Activated CD4-positive, CD25-positive, alpha-beta regulatory T cell treated with anti-CD3 and anti-CD28 coated beads, Interleukin-2, amount 50 U/mL, for 16 hours (primary cell): Measurements from ENCODE around the gene KRTAP10-2.
"Not testable (repeated sequence)": the region's sequence is repeated elsewhere in the genome, so short reads cannot be mapped to it uniquely, and the experiment has no call there.

Experiments
- DNase-seq: peaks from one replicate; pipeline ENCODE4 v3.0.0-alpha.2; 2020; ENCODE audit warnings: low read depth, low spot score

Gene KRTAP10-2

DNA sequence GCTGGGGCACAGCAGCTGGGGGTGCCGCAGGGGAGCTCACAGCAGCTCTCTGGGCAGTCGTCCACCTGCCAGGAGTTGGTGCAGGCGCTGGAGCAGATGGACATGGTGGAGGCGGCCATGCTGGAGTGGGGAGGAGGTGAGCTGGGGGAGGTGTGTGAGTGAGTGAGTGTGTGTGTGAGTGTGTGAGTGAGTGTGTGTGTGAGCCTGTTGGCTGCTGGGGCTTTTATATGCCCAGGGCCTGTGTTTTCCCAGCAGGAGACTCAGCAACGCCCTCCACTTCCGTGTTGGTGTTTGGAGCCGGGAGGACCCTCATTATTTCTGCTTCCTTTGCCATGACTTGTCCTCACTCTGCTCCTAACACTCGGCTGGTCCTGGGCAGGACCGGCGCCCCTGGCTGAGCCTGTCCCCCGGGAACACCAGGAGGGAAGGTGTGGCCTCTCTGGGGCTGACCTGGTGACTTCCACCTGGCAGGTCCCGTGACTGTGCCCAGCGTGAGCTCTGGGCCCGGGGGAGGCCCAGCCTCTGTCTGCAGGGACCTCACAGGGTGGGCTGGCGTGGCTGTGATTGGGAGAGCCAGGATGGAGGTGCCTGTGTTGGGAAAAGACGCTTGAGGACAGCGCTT, at the start of gene KRTAP10-2:
KRTAP10-2 (minus strand) TSS at position 166 of the 622 bp plus-strand sequence; CDS start at position 119, 47 bp downstream.
- no peak for DNase-seq

GRCh38 chr21:44601091-44601490, 49.8 kb upstream of the KRTAP10-2 start:
- not testable (repeated sequence) for DNase-seq

GRCh38 chr21:44600118-44600978, 49.0 kb upstream of the KRTAP10-2 start, which contains the start of gene KRTAP10-7:
Gene KRTAP10-7, plus strand, starts transcription at chr21:44600597. Its CDS starts 25 bp downstream, at chr21:44600622.
- not testable (repeated sequence) for DNase-seq

GRCh38 chr21:44599264-44600029, 48.1 kb upstream of the KRTAP10-2 start:
- no peak for DNase-seq

DNA sequence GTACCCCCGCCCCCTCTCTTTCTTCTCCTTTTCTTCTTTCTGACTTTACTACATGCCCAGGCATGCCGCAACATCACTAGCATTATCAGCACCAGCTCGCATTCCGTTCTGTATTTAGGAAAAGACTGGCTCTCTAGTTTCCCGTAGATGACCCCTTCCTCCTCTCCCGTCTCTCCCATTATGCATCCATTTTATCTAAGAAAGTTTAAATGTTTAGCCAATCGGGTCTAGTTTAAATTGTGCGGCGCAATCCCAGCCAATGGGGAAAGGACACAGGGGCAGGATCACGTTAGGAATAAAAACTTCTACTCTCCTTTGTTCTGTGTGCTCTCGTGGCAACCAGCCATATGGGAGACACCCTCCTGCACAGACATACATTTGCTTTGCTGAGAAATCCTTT, 46.8 kb upstream of the KRTAP10-2 start:
- DNase-seq, result no peak

- DNase-seq, result no peak
These were observed 44.9 kb upstream of the KRTAP10-2 start for GRCh38 chr21:44596068-44596725.

- no peak for DNase-seq
These were observed 44.2 kb upstream of the KRTAP10-2 start for GRCh38 chr21:44595524-44595923.

DNA sequence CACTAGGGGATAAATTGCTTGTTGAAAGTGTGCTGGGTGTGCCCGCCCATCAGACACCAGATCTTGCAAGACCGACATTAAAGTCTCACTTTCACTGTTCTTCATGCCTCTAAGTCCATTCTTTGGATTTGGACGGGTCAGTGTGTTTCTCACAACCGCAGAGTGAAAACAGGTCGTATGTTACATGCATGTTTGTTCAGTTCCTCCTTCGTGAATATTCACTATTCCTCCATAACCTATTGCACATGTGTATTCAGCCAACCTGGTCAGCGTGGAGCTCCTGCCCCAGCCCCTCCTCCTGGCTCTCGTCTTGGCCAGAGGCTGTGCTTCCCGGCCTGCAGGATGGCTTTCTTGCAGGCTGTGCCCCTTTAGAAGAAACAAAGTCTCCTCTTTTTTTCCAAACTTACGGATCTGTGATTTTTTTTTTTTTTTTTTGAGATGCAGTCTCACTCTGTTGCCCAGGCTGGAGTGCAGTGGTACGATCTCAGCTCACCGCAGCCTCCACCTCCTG, 43.2 kb upstream of the KRTAP10-2 start:
- DNase-seq, result no peak

DNA sequence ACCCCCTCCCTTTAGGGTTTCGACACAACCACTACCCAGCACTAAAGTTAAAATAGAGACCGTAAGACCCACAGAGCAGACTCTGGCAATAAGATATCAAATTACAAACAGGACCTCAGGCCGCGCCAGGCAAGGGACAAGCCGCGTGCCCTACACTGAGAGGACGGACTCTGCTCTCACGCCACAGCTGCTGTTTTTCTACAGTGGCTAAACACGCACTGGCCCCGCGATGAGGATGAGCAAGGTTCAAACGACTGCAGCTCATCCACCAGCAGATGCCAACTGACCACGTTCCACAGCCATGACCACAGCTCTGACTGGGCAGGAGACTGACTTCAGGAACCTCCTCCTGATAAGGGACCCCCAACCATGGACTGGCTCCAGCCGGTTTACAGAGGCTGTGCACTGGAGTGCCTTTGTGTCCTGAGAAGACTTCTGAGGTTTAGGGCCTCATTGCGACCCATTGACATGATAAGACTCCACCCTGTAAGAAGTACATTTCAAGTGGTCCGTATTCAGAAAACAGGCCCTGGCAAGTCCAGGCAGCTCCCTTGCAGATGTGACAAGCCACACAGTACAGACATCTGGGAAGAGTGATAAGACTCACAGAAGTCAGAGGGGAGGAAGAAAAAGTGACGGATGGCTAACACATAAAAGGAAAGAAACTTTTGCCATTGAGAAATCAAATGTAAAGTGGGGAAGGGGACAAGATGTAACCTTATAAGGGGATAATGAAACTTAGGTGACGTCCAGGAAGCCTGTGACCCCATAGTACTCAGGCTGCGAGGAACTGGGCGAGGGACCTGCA, 42.5 kb upstream of the KRTAP10-2 start:
- DNase-seq, result no peak

GRCh38 chr21:44592446-44593311, 41.4 kb upstream of the KRTAP10-2 start, which contains the start of gene KRTAP10-6:
Gene KRTAP10-6, minus strand, starts transcription at chr21:44592505. Its CDS starts 21 bp downstream, at chr21:44592484.
- no peak for DNase-seq

GRCh38 chr21:44591801-44592130, 40.5 kb upstream of the KRTAP10-2 start:
- DNase-seq, result not testable (repeated sequence)

DNA sequence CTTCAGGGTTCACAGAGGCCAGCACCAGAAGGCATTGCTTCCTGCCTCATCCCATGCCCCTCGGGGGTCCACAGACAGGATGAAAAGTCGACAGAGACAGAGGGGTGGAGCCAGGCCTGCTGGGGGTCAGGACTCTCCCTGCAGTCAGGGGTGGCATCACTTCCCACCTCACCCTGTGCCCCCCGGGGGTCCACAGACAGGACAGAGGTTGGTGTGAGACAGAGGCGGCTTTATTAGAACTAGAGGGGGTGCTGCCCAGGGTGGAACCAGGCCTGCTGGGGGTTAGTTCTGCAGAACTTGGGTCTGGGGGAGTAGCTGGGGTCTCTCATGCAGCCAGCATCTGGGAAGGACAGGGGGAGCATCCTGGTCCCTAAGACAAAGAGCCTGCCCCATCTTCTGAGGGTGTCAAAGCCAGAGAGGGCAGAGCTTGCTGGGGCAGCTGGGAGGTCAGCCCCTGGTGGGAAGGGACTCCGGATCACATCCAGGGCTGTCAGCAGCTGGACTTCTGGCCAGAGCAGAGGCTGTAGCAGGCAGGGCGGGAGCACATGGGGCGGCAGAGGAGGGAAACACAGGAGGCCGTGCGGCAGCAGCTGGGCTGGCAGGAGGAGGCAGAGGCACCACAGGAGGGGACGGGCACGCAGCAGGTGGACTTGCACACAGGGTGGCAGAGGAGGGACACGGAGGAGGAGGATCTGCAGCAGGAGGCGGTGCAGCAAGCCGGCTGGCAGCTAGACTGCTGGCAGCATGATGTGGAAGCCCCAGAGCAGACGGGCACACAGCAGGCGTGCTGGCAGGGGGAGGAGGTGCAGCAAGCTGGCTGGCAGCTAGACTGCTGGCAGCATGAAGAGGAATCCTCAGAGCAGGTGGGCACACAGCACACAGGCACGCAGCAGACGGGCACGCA, 39.8 kb upstream of the KRTAP10-2 start:
- DNase-seq, result not testable (repeated sequence)

- no peak for DNase-seq
These were observed 39.0 kb upstream of the KRTAP10-2 start for GRCh38 chr21:44590311-44590721.

DNA sequence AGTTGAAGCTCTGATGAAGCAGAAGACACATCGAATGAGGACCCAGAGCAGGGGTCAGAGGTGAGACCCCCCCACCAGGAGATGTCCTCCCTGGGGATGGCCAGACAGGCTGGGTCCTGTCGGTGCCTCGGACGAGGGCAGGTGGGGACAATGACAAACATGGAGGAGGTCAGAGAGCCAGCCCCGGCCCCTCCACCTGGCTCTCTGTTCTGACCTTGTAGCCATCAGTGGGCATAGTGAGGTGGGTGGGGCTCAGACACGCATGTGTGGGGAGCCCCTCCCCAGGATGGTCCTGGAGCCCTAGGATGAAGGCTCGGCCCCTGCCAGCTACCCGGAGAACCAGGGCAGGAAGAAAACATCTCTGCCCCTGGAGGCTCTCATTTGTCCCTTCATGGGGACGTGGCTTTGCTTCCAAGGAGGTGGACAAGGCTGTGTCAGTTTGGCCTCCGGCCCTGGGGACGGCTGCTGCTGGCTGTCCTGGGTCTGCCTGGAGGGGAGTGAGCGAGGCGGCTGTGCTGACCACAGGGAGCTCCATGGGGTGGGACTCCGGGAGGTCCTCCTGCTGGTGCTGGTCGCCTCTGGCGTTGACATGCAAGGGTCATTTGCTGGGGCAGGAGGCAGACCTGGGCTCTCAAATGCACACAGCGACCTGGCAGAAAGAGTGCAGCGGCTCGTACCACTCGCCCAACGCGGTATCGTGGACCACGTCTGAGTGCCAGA, 38.4 kb upstream of the KRTAP10-2 start:
- DNase-seq, result no peak

- DNase-seq, result no peak
These were observed 37.8 kb upstream of the KRTAP10-2 start for GRCh38 chr21:44589094-44589493.

DNA sequence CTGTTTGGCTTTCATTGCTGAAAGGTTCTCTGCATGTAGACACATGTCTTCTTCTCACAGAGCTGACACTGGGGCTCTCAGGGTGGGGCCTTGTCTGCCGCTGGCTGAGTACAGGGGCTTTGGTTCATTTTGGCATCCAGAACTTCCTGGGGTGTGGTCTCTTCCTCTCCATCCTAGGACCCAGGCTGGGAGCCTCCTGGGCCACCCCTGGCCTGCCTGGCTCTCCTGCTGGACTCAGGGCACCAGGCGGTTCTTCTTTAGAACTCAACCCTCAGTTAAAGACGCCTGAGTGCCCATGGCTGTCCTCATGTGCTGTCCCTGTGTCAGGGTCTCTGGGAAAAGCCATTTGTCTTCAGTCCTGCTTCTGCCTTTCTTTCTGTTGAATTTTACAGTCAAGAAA, 34.6 kb upstream of the KRTAP10-2 start:
- DNase-seq, result no peak

- no peak for DNase-seq
These were observed 32.5 kb upstream of the KRTAP10-2 start for GRCh38 chr21:44583800-44584147.
